T-helper 22 cell (primary cell): ENCODE data around the gene SERBP1.
"Not testable (repeated sequence)": the region's sequence is repeated elsewhere in the genome, so short reads cannot be mapped to it uniquely, and the experiment has no call there.

ENCODE experiments used
- DNase-seq: peaks from one replicate; pipeline ENCODE4 v3.0.0-alpha.2; 2020; ENCODE audit warnings: low read depth

The SERBP1 gene

GRCh38 chr1:67430358-67431155, at the start of gene SERBP1:
Gene SERBP1 (minus strand): TSS chr1:67430402. CDS start chr1:67430300, 102 bp downstream.
- DNase-seq, result peak; percentile 92

GRCh38 chr1:67479146-67479891, 49.1 kb upstream of the SERBP1 start:
- DNase-seq, result no peak

- DNase-seq, result no peak
These were observed 46.7 kb upstream of the SERBP1 start for GRCh38 chr1:67476906-67477305.

- no peak for DNase-seq
These were observed 45.8 kb upstream of the SERBP1 start for GRCh38 chr1:67476006-67476482.

- no peak for DNase-seq
These were observed 41.9 kb upstream of the SERBP1 start for GRCh38 chr1:67472056-67472455.

- no peak for DNase-seq
These were observed 39.2 kb upstream of the SERBP1 start for GRCh38 chr1:67469431-67469830.

GRCh38 chr1:67468066-67468718, 38.0 kb upstream of the SERBP1 start:
- no peak for DNase-seq

GRCh38 chr1:67465375-67465774, 35.2 kb upstream of the SERBP1 start:
- no peak for DNase-seq

- no peak for DNase-seq
These were observed 34.5 kb upstream of the SERBP1 start for GRCh38 chr1:67464746-67465145.

GRCh38 chr1:67464058-67464457, 33.9 kb upstream of the SERBP1 start:
- no peak for DNase-seq

GRCh38 chr1:67463298-67463955, 33.2 kb upstream of the SERBP1 start:
- DNase-seq, result no peak

GRCh38 chr1:67460676-67461500, 30.7 kb upstream of the SERBP1 start:
- no peak for DNase-seq

GRCh38 chr1:67459068-67459467, 28.9 kb upstream of the SERBP1 start:
- no peak for DNase-seq

- DNase-seq, result no peak
These were observed 28.5 kb upstream of the SERBP1 start for GRCh38 chr1:67458663-67459062.

- DNase-seq, result no peak
These were observed 27.0 kb upstream of the SERBP1 start for GRCh38 chr1:67457247-67457646.

GRCh38 chr1:67451815-67452214, 21.6 kb upstream of the SERBP1 start:
- DNase-seq, result no peak

- DNase-seq, result no peak
These were observed 21.2 kb upstream of the SERBP1 start for GRCh38 chr1:67451356-67451755.

- DNase-seq, result no peak
These were observed 16.7 kb upstream of the SERBP1 start for GRCh38 chr1:67446893-67447292.

GRCh38 chr1:67446014-67446413, 15.8 kb upstream of the SERBP1 start:
- DNase-seq, result not testable (repeated sequence)

- DNase-seq, result no peak
These were observed 11.6 kb upstream of the SERBP1 start for GRCh38 chr1:67441739-67442281.

- no peak for DNase-seq
These were observed 11.0 kb upstream of the SERBP1 start for GRCh38 chr1:67441183-67441582.
